ENCODE results near the gene IRAK1BP1.
"Not testable (repeated sequence)": the region's sequence is repeated elsewhere in the genome, so short reads cannot be mapped to it uniquely, and the experiment has no call there.

Gene IRAK1BP1, protein sequence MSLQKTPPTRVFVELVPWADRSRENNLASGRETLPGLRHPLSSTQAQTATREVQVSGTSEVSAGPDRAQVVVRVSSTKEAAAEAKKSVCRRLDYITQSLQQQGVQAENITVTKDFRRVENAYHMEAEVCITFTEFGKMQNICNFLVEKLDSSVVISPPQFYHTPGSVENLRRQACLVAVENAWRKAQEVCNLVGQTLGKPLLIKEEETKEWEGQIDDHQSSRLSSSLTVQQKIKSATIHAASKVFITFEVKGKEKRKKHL

DNA sequence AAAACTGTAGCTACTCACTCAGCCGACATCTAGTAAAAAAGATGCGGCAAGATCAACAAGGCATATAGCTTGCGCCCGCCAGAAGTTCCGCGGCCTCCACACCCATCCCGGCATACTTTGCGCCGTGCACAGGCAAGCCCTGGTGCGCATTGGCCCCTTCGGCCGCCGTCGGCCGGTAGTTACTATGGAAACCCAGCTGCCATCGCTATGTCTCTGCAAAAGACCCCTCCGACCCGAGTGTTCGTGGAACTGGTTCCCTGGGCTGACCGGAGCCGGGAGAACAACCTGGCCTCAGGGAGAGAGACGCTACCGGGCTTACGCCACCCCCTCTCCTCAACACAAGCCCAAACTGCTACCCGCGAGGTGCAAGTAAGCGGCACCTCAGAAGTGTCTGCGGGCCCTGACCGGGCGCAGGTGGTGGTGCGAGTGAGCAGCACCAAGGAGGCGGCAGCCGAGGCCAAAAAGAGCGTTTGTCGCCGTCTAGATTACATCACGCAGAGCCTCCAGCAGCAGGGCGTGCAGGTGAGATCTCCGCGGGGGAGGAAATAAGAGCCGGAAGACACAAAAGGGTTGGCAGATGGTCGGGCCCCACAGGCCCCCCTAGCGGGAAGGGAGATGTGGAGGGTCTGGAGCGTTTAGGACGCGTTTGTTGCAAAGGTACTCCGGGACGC lies at the start of gene IRAK1BP1:
TSS of gene IRAK1BP1 (plus strand) at position 182 of the 671 bp plus-strand sequence. CDS start at position 208, 26 bp downstream.
- DNase-seq, result peak; percentile 86 to 88

DNA sequence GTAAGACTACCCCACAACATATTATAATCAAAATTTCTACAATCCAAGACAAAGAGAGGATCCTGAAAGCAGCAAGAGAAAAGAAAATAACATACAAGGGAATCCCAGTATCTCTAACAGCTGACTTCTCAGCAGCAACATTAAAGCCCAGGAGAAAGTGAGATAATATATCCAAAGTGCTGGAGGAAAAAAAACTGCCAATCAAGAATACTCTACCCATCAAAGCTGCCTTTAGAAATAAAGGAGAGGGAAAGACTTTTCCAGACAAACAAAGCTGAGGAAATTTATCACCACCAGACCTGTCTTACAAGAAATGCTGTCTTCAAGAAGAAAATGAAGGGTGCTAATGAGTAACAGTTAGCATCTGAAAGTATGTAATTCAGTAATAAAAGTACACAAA lies 43.3 kb upstream of the IRAK1BP1 start:
- no peak for DNase-seq

DNA sequence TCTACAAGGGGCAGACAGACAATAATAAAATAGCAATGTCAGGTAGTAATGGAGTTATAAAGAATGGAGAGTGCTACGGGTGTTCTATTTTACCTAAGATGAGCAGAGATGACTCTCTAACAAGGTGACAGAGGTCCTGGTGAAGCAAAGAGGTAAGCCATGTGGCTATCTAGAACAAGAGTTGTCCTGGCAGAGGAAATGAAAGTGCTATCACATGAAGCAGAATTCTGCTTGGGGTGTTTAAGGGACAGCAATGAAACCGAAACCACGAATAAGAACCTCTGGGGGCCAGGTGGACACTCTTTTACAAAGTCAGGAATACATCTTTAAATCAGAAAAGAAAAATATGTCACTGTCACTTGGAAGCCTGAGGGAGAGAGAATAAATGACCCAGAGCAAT lies 37.9 kb upstream of the IRAK1BP1 start:
- DNase-seq, result no peak

DNA sequence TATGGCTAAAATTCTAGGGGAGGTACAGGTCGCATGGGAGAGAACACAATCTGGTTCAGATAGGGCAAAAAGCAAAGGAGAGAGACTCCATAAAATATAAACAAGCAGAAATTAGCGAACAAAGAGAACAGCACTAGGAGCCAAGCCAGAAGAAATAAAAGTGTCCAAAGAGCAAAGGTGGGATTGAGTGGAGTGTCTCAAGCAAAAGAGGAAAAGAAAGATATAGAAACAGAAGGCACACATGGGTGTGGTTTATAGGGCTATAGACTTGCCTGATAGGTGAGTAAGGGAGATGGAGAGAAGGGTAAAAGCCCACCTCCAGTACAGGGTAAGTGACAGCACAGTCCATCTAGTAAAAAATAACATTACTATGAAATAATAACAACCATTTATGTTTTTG lies 36.5 kb upstream of the IRAK1BP1 start:
- DNase-seq, result no peak

DNA sequence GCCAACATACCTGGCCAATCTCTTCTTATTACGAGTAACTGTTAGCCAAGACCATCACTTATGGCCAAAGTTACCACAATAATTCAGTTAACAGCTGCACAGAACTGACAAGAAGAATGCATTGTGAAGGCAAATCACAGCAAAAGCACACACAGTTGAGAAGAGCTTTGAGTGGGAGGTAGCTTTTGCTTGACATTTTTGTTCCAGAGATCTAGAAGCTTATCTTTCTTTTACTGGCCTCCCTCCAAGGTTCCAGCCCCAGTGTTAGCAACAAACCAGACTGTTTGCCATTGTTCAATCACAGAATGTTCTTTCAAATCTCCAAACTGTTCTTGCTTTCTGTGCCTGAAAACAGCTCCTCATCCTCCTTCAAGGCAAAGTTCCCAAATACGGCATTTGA lies 35.9 kb upstream of the IRAK1BP1 start:
- DNase-seq, result no peak

DNA sequence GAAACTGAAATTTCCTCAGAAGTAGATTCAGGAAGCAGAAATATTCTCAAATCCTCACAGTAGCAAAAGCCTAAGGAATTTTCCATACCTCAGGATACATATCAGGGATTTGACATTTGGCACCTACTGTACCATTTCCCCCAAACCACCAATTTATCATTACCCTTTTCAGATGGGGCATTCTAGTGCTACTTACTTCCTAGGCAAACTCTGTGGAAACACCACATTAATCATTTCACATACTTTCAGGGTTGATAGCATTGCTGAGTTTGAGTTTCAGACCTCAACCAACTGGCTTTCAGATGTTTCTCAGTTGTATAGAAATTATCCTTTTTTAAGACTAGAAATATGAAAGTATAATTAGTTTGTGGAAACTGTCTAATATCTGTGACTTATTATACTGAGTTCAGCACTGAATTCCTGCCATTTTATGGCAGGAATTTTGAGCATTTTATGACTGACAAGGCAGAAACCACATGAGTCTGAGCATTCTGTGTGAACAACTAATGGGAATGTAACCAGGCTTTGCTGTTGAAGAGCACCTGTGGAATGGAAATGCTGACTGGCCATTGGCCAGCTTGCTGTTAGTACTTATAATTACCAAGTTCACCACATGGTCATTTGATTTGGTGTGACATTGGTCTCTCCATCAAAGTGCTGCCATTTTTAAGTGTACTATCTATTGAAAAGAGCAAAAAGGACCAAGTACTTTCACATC lies 35.1 kb upstream of the IRAK1BP1 start:
- DNase-seq, result no peak

DNA sequence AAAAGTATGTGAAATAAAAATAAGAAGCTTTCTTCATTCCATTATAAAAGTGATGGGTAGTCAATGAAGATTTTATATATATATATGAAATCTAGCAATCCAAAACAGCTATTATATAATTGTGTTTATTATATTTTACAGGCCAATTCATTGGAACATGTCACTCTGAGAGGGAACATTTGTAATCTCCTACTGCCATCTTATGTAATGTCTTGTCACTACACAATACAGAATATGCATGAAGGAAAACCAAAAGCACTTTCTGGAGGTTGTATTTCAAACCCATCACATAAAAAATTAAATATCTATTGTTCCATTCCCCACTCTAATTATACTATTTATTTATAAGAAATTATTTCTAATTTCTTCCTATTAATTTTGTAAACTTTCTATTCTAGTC lies 31.5 kb upstream of the IRAK1BP1 start:
- DNase-seq, result no peak

DNA sequence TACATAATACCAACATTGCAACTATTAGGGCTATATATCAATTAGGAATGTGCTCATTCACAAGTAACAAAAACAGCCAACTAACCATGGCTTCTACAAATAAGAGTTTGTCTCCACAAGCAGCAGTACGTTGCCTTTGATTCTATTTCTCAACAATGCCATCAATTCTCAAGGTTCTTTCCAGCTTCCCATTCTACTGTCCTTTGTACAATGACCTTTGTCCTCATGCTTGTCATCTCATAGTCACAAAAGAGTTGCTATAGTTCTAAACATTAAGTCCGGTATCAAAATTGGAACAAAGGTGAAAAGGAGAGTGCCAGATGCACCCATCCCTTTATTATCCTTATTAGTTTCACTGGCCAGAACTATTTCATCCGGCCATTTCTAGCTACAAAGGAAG lies 30.8 kb upstream of the IRAK1BP1 start:
- no peak for DNase-seq

DNA sequence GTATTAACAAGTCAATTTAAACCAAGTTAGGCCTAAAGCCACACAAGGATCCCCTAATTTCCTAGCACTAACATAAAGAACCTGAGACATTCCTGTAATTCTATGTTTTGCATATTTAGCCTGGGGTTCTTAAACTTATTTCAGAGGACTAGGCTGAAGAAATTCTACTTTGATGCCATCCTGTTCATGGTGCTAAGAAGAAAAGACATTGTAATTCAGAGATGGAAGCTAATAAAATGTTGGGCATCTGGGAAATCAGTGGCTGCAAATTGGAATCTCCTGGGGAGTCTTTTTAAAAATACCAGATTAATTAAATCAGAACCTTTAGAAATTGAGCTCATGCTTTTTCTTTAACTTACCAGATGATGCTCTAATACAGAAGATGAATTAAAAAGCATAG lies 26.2 kb upstream of the IRAK1BP1 start:
- no peak for DNase-seq

DNA sequence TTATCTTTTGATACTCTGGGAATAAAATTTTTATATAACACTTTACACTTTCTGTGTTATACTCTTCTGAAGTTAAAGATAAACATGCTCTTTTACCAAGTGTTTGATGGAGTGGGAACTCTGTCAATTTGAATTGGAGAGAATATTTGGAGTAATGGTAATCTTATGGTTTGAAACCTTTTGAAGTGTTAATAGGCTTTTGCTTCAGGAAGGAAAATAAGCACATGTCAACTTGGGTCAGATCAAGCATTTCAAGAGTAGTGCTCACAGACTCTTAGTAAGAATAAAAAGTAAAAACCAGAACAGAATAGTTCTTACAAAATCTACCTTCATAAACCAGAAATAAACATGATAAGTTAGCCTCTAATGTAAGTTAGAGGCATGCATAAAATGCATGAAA lies 24.4 kb upstream of the IRAK1BP1 start:
- DNase-seq, result no peak

DNA sequence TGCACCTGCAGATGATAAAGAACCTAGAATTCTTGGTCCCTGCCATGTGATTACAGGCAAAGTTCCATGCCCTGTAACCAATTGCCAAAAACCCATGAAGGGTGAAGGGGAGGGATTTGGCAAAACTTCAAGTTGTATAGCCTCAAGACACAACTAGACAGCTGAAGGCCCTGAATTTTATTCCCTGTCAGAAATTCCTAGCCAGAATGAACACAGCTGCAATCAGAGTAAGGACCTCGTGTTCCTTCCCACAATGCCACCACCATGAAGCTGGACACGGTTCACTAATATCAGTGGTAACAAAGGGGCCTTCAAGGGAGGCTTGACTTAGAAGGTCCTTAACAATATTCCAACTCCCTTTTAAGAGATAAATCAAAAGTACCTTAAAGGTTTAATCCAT lies 22.5 kb upstream of the IRAK1BP1 start:
- no peak for DNase-seq

DNA sequence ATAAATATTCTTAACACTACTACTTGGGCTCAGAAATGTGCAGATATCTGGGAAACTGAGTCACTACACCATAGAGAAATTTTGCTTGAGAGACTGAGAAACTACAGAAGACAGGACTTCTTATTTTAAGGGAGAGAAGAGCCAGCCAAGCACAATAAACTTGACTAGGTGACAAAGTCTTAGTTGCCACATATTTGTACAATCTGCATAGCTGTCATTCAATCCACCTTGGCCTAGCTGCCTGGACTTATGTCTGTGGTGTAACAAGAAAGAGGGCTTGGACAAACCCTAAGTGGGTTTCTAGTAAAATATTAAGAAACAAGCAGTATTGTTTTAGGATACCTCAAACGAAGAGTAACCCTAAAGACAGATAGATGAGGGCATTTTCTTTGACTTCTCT lies 21.8 kb upstream of the IRAK1BP1 start:
- no peak for DNase-seq

DNA sequence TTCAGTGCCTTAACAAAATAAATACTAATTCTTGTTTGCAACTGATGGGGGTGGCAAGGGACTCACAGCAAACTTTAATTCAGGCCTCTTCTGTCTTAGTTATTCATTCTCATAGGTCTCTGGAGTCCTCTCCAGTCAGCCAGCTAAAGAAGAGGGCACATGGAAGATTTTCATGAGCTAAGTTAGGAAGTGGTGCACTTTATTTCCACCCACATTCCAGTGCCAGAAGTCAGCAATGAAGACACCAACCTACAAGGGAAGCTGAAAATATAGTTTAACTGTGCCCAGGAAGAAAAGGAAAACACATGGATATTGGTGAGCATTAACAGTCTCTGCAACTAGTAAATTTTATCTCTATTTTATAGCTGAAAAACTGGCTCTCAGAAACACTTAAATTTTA lies 16.7 kb upstream of the IRAK1BP1 start:
- no peak for DNase-seq

DNA sequence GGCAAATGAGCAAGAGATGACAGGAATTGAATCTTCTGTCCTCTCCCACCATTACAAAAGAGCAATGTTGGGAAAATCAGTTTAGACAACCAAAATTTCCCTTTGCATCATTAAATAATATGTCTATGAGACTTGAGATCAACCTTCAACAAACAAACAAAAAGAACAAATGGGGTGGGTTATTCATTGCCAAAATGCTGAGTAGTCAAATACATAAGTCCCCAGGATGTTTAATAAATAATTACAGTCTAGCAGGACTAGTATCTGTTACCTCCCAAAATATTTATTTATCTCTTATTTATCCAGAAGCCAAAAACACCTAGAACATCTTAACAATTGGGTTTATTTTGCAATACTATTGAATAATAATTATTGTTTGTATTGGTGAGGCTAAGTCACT lies 16.2 kb upstream of the IRAK1BP1 start:
- DNase-seq, result no peak

DNA sequence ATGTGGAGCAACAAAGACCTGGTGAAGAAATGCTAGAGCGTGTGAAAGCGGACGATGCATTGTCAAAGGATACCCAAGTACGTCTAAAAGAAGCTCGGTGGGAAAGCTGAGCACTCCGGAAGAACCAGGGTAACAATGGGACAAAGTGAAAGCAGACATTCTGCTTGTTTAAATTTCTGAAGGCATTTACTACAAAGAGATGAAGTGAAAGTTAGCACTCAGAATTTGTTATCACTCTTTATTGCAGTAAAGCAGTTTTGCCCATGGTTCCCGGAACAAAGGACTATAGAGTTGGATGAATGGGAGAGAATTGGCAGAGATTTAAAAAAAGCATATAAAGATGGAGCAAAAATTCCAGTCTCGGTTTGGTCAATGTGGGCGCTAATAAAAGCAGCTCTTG lies 12.8 kb upstream of the IRAK1BP1 start:
- DNase-seq, result no peak

DNA sequence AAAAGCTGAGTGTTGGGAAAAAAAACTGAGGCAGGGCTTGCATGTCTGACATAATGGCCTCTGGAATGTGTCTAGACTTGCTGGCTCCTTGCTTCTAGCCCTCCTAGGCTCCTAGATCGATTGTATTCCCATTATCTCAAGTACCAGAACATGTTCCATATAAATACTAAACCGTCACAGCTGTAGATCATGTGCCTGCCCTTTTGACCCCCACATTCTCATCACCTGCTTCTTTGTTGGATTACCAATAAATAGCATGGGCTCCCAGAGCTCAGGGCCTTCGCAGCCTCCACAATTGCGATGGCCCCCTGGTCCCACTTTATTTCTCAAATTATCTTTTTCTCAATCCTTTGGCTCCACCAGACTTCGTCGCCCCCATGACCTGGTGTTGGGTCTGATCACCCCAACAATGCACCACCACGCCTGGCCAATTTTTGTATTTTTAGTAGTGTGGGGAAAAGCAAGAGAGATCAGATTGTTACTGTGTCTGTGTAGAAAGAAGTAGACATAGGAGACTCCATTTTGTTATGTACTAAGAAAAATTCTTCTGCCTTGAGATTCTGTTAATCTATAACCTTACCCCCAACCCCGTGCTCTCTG lies 8.9 kb upstream of the IRAK1BP1 start:
- DNase-seq, result not testable (repeated sequence)

DNA sequence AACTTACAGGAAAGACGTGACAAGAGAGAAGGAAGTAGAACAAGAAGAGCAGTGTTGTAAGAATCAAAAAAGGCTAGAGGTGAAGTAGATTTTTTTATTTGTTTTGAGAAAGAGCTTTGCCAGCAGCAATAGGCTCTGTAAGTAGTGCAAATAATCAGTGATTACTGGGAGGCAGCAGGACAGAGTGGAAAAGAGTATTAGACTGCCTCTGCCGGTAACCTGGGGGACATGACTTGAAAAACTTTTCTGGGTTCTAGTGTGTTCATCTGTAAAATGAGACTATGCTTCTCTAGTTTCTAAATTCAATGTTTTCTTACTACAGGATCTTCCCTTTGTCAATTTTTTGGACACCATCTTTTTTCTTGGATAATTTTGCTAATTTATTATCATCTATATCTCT lies 5.8 kb upstream of the IRAK1BP1 start:
- DNase-seq, result no peak

DNA sequence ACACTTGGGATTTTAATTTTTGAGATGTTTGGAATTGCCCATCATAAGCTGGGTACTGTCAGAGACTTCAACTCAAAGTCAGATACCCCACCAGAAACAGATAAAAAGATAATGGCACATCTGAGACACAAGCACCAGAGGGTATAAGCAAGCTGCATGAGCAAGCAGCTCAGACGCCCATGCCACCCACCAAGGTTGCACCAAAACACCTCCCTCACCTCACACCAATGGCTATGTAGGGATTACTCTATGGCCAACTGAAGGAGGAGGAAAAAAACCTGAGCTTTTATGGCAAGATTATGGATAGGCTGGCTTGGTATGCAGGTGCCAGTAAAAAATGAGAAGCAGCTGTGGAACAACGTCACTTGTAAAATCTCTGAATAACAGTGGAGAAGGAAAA lies 3.8 kb upstream of the IRAK1BP1 start:
- DNase-seq, result no peak

DNA sequence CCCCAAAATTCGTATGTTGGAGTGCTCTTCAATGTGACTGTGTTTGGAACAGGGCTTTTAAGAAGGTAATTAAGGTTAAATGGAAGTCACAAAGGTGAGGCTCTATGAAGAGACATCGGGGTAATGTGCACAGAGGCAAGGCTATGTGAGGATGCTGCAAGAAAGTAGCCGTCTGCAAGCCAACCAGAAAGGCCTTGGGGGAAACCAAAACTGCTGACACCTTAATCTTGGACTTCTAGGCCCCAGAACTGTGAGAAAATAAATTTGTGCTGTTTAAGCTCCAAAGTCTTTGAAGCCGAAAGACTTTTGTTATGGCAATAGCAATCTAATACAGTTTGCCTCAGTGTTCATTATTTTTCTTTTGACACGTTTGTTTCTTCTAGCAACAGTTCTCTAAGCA lies 2.4 kb upstream of the IRAK1BP1 start:
- no peak for DNase-seq

DNA sequence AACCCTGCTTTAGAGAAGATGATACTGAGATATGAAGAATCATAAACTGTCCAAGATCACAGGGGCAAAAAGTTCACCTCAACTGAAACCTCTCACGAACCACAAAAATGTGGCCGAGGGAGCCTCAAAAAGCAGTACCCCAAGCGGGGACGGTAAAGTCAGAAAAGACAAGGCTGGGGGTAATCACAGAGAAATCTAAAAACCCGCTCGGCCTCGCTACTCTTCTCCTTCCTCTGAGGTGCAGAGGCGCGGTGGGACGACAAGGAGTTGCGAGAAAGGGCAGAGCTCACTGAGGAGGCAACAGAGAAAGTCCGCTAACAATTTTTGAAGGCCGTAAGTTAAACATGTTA lies 356 bp upstream of the IRAK1BP1 start:
- DNase-seq, result no peak

DNA sequence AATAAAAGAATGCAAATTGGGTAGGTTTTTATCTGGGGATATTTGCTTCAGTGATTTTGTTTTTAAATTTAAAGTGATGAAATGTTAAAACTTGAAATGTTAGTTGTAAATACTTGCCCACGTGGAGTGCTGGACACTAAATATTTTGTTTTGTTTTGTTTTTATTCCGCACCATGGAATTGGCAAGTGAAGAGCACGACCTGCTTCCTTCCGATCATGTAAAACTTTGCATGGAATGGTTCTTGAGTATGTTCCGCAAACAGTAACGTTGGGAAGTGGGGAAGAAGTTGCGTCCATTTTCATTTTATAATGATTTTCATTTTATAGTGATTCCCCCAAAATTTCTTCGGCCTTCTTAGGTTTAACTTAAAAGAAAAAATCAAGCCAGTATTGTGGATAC lies 765 bp downstream of the IRAK1BP1 start:
- DNase-seq, result no peak

DNA sequence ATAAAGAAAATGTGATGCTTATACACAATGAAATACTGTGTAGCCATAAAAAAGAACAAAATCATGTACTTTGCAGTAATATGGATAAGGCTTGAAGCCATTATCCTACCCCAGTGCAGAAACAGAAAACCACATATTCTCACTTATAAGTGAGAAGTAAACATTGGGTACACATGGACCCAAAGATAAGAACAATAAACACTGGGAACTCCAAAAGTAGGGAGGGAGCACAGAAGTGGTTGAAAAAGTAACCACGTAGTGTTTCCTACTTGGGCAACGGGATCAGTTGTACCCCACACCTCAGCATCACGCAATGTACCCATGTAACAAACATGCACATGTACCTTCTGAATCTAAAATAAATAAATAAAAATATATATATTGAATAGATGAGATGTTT lies 8.2 kb downstream of the IRAK1BP1 start:
- DNase-seq, result no peak

DNA sequence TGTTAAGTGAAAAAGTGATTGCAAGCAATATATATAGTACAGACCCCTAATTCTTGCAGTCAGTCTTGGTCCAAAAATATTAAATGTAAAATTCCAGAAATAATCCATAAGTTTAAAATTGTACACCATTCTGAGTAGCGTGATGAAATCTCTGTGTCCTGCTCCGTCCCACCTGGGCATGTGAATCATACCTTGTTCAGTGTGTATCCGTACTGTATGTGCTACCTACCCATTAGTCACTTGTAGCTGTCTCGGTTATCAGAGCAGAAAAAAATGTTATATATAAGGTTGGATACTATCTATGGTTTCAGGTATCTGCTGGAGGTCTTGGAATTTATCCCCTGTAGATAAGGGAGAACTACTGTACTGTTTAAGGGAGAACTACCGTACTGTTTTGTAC lies 16.3 kb downstream of the IRAK1BP1 start:
- DNase-seq, result no peak

DNA sequence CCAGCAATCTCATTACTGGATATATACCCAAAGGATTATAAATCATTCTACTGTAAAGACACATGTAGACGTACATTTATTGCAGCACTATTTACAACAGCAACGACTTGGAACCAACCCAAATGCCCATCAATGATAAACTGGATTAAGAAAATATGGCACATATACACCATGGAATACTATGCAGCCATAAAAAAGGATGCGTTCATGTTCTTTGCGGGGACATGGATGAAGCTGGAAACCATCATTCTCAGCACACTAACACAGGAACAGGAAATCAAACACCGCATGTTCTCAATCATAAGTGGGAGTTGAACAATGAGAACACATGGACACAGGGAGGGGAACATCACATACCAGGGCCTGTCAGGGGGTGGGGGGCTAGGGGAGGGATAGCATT lies 22.6 kb downstream of the IRAK1BP1 start:
- not testable (repeated sequence) for DNase-seq

Data from activated T-cell treated with anti-CD3 and anti-CD28 coated beads, Interleukin-2, amount 50 U/mL, for 48 hours (primary cell).